Progenitor cell of endocrine pancreas (in vitro differentiated cells): ENCODE measurements around the gene GUCY1A2. TPM values are rescaled to one million over a fixed set of nuclear protein-coding genes. Genes with fewer than 3 reads are reported as not detected.

Experiments used
- DNase-seq: peaks from one replicate; pipeline ENCODE4 v3.0.0; 2021; ENCODE audit warnings: low spot score; ENCODE audit not compliant: unreplicated experiment
- H3K27ac Mint-ChIP-seq: 2 replicates; pipeline ENCODE4 v1.8.0; 2021; ENCODE audit warnings: mild to moderate bottlenecking, moderate library complexity, mixed read lengths
- H3K27me3 Mint-ChIP-seq: 2 replicates; pipeline ENCODE4 v1.8.0; 2021; ENCODE audit warnings: mixed read lengths
- H3K36me3 Mint-ChIP-seq: 2 replicates; pipeline ENCODE4 v1.8.0; 2022; ENCODE audit warnings: mixed read lengths; ENCODE audit not compliant: insufficient read depth
- H3K4me1 Mint-ChIP-seq: 2 replicates; pipeline ENCODE4 v1.8.0; 2021; ENCODE audit warnings: low read depth, mixed read lengths
- H3K4me3 Mint-ChIP-seq: 2 replicates; pipeline ENCODE4 v1.8.0; 2021; ENCODE audit warnings: low read depth, mild to moderate bottlenecking, moderate library complexity, mixed read lengths
- H3K9me3 Mint-ChIP-seq: 2 replicates; pipeline ENCODE4 v1.8.0; 2021; ENCODE audit warnings: low read depth, mixed read lengths
- CTCF ChIP-seq: fragments of 200-600 bp; sonication (generic); IDR thresholded peaks from one replicate; pipeline ENCODE4 v1.5.0; 2021; ENCODE audit warnings: antibody characterized with exemption, mild to moderate bottlenecking; ENCODE audit not compliant: unreplicated experiment
- total RNA-seq: library from RNA; stranded (reverse); gene quantifications from 2 replicates; pipeline ENCODE4 v1.2.1, GENCODE V29; 2021

The GUCY1A2 gene
- total RNA-seq, 1 donor from 2014 or later, result 38.5 TPM

GRCh38 chr11:106974831-106975230, 43.4 kb downstream of the GUCY1A2 start:
- no peak overlapping the region for H3K27ac Mint-ChIP-seq
- TF ChIP-seq CTCF, result no peak
- H3K4me1 Mint-ChIP-seq, result peaks cover 23% of the 10 kb centered on the region
- no peak for DNase-seq
- peaks cover 10% of the 10 kb centered on the region for H3K36me3 Mint-ChIP-seq
- no peak overlapping the region for H3K4me3 Mint-ChIP-seq
- no peaks in the 10 kb centered on the region for H3K27me3 Mint-ChIP-seq
- H3K9me3 Mint-ChIP-seq, result no peaks in the 10 kb centered on the region

- no peaks in the 10 kb centered on the region for H3K9me3 Mint-ChIP-seq
- no peak for DNase-seq
- H3K4me1 Mint-ChIP-seq, result peaks cover 30% of the 10 kb centered on the region
- peaks cover 7% of the 10 kb centered on the region for H3K36me3 Mint-ChIP-seq
- H3K27me3 Mint-ChIP-seq, result no peaks in the 10 kb centered on the region
- TF ChIP-seq CTCF, result no peak
- H3K4me3 Mint-ChIP-seq, result no peak overlapping the region
- no peak overlapping the region for H3K27ac Mint-ChIP-seq
Observed at GRCh38 chr11:106971864-106972263, 46.4 kb downstream of the GUCY1A2 start.

DNA sequence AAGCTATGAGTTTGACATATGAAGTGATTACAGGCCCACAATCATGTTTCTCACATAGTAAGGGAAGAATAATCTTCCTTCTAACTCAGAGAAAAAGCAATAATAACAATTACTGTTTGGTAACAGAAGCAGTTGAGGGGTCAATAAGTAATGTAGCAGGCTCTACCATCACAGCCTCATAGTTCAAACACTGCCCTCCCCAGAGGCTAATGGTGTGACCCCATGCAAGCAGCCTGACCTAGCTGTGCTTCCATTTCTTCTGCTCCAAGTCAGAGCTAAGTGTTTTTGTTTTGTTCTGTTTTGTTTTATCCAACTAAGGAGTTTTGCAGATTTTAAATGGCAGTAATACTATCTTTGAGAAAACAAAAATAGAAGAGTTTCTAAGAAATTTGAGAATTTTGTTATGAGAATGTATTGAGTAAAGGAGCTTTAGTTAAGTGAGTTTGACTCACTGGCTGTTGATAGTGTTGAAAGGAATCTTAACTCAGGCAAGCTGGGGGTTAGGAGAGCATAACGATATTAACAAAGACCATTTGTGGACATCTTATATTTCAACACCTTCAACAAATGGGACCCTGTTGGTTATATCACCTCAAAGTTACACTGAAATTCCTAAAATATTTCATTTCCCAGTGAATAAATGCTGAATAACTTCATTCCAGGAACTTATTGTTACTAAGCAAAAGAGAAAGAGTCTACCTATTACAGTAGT, 48.5 kb downstream of the GUCY1A2 start:
- Mint-ChIP-seq H3K4me1 (peaks cover 24% of the 10 kb centered on the region), H3K27me3 (no peaks in the 10 kb centered on the region), H3K9me3 (no peaks in the 10 kb centered on the region), H3K27ac (no peak overlapping the region), H3K36me3 (peaks cover 8% of the 10 kb centered on the region), H3K4me3 (no peak overlapping the region)
- DNase-seq, result no peak
- TF ChIP-seq CTCF, result no peak

DNA sequence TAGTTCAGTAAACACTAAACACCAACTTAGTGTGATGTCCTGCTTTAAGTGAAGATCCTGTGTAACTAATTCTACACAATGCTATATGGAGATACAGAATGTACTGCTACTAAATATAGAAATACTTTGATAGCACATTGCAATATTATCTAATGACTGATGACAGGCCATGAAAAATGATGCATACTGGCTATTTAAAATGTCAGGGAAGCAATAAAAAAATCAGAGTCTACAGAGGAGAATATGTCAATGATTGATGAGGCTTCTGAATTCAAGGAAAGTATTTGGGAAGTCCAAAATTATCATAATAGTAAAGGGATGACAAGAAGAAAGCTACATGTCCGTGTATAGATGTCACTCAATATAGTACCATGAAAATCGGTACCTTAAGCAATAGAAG, 55.3 kb downstream of the GUCY1A2 start:
- DNase-seq, result no peak
- Mint-ChIP-seq H3K27ac (no peak overlapping the region), H3K27me3 (no peaks in the 10 kb centered on the region), H3K4me3 (no peak overlapping the region), H3K4me1 (peaks cover 14% of the 10 kb centered on the region), H3K36me3 (peaks cover 16% of the 10 kb centered on the region), H3K9me3 (no peaks in the 10 kb centered on the region)
- TF ChIP-seq CTCF, result no peak

- H3K36me3 Mint-ChIP-seq, result peaks cover 17% of the 10 kb centered on the region
- no peak for TF ChIP-seq CTCF
- no peaks in the 10 kb centered on the region for H3K9me3 Mint-ChIP-seq
- H3K4me3 Mint-ChIP-seq, result no peak overlapping the region
- DNase-seq, result no peak
- peaks cover 14% of the 10 kb centered on the region for H3K4me1 Mint-ChIP-seq
- peak overlapping the region; percentile 1 for H3K27ac Mint-ChIP-seq
- H3K27me3 Mint-ChIP-seq, result no peaks in the 10 kb centered on the region
Observed at GRCh38 chr11:106961518-106961917, 56.8 kb downstream of the GUCY1A2 start.
